Activated naive CD8-positive, alpha-beta T cell (primary cell): ENCODE data around the gene CLIC5.

Experiments
- H3K27ac Mint-ChIP-seq: one replicate; pipeline ENCODE4 v1.8.0; 2021; ENCODE audit warnings: mixed read lengths
- H3K27me3 Mint-ChIP-seq: one replicate; pipeline ENCODE4 v1.8.0; 2021; ENCODE audit warnings: mixed read lengths
- H3K36me3 Mint-ChIP-seq: one replicate; pipeline ENCODE4 v1.8.0; 2021; ENCODE audit warnings: mixed read lengths
- H3K4me1 Mint-ChIP-seq: one replicate; pipeline ENCODE4 v1.8.0; 2021; ENCODE audit warnings: low read depth, mixed read lengths
- H3K4me3 Mint-ChIP-seq: one replicate; pipeline ENCODE4 v1.8.0; 2021; ENCODE audit warnings: mild to moderate bottlenecking, mixed read lengths
- H3K9me3 Mint-ChIP-seq: one replicate; pipeline ENCODE4 v1.8.0; 2021; ENCODE audit warnings: low read depth, mixed read lengths

Gene CLIC5

GRCh38 chr6:46022106-46022948, 6.7 kb upstream of the CLIC5 start:
- H3K27ac Mint-ChIP-seq = no peak overlapping the region
- H3K36me3 Mint-ChIP-seq = no peaks in the 10 kb centered on the region
- H3K4me3 Mint-ChIP-seq = no peak overlapping the region
- H3K9me3 Mint-ChIP-seq = no peaks in the 10 kb centered on the region
- H3K27me3 Mint-ChIP-seq = peaks cover 3% of the 10 kb centered on the region
- H3K4me1 Mint-ChIP-seq = no peaks in the 10 kb centered on the region

GRCh38 chr6:46017726-46018125, 2.1 kb upstream of the CLIC5 start:
- Mint-ChIP-seq H3K4me1 (peaks cover 28% of the 10 kb centered on the region), H3K4me3 (no peak overlapping the region), H3K27me3 (peaks cover 6% of the 10 kb centered on the region), H3K27ac (no peak overlapping the region), H3K36me3 (no peaks in the 10 kb centered on the region), H3K9me3 (no peaks in the 10 kb centered on the region)

GRCh38 chr6:46016063-46016608, 476 bp upstream of the CLIC5 start:
- H3K4me3 Mint-ChIP-seq = peak overlapping the region; percentile 80
- no peaks in the 10 kb centered on the region for H3K9me3 Mint-ChIP-seq
- peaks cover 6% of the 10 kb centered on the region for H3K27me3 Mint-ChIP-seq
- H3K27ac Mint-ChIP-seq = no peak overlapping the region
- peaks cover 44% of the 10 kb centered on the region for H3K4me1 Mint-ChIP-seq
- H3K36me3 Mint-ChIP-seq = no peaks in the 10 kb centered on the region

- H3K27ac Mint-ChIP-seq = peak overlapping the region; percentile 84
- no peaks in the 10 kb centered on the region for H3K36me3 Mint-ChIP-seq
- peak overlapping the region; percentile 91 for H3K4me3 Mint-ChIP-seq
- no peaks in the 10 kb centered on the region for H3K9me3 Mint-ChIP-seq
- H3K27me3 Mint-ChIP-seq = peaks cover 6% of the 10 kb centered on the region
- peaks cover 59% of the 10 kb centered on the region for H3K4me1 Mint-ChIP-seq
Observed at GRCh38 chr6:46014511-46015118, 1.0 kb downstream of the CLIC5 start.

- H3K36me3 Mint-ChIP-seq = no peaks in the 10 kb centered on the region
- H3K27me3 Mint-ChIP-seq = peaks cover 6% of the 10 kb centered on the region
- peaks cover 62% of the 10 kb centered on the region for H3K4me1 Mint-ChIP-seq
- peak overlapping the region; percentile 91 for H3K4me3 Mint-ChIP-seq
- peak overlapping the region; percentile 84 for H3K27ac Mint-ChIP-seq
- no peaks in the 10 kb centered on the region for H3K9me3 Mint-ChIP-seq
Observed at GRCh38 chr6:46014046-46014445, 1.6 kb downstream of the CLIC5 start.

GRCh38 chr6:46013639-46014038, 2.0 kb downstream of the CLIC5 start:
- H3K27me3 Mint-ChIP-seq = peaks cover 5% of the 10 kb centered on the region
- peak overlapping the region; percentile 84 for H3K27ac Mint-ChIP-seq

GRCh38 chr6:46012834-46013233, 2.8 kb downstream of the CLIC5 start:
- Mint-ChIP-seq H3K27ac (peak overlapping the region; percentile 80), H3K4me3 (no peak overlapping the region), H3K27me3 (peaks cover 3% of the 10 kb centered on the region), H3K36me3 (no peaks in the 10 kb centered on the region), H3K4me1 (peaks cover 62% of the 10 kb centered on the region), H3K9me3 (no peaks in the 10 kb centered on the region)

More at GRCh38 chr6:46013639-46014038, 2.0 kb downstream of the CLIC5 start:
- Mint-ChIP-seq H3K9me3 (no peaks in the 10 kb centered on the region), H3K4me1 (peaks cover 62% of the 10 kb centered on the region), H3K36me3 (no peaks in the 10 kb centered on the region), H3K4me3 (peak overlapping the region; percentile 91)

GRCh38 chr6:46011188-46012085, 4.2 kb downstream of the CLIC5 start:
- peaks cover 58% of the 10 kb centered on the region for H3K4me1 Mint-ChIP-seq
- peak overlapping the region; percentile 46 for H3K4me3 Mint-ChIP-seq
- H3K27ac Mint-ChIP-seq = peak overlapping the region; percentile 88
- no peaks in the 10 kb centered on the region for H3K36me3 Mint-ChIP-seq
- H3K9me3 Mint-ChIP-seq = no peaks in the 10 kb centered on the region
- H3K27me3 Mint-ChIP-seq = no peaks in the 10 kb centered on the region

GRCh38 chr6:46010771-46011170, 4.9 kb downstream of the CLIC5 start:
- no peaks in the 10 kb centered on the region for H3K27me3 Mint-ChIP-seq
- peaks cover 56% of the 10 kb centered on the region for H3K4me1 Mint-ChIP-seq
- H3K36me3 Mint-ChIP-seq = no peaks in the 10 kb centered on the region
- H3K9me3 Mint-ChIP-seq = no peaks in the 10 kb centered on the region
- peak overlapping the region; percentile 46 for H3K4me3 Mint-ChIP-seq
- peak overlapping the region; percentile 88 for H3K27ac Mint-ChIP-seq

- Mint-ChIP-seq H3K4me1 (peaks cover 56% of the 10 kb centered on the region), H3K36me3 (no peaks in the 10 kb centered on the region), H3K9me3 (no peaks in the 10 kb centered on the region), H3K4me3 (no peak overlapping the region), H3K27me3 (no peaks in the 10 kb centered on the region), H3K27ac (no peak overlapping the region)
Observed at GRCh38 chr6:46010270-46010669, 5.4 kb downstream of the CLIC5 start.

- Mint-ChIP-seq H3K27me3 (no peaks in the 10 kb centered on the region), H3K36me3 (no peaks in the 10 kb centered on the region)
Observed at GRCh38 chr6:46002264-46002663, 13.4 kb downstream of the CLIC5 start.

GRCh38 chr6:46000905-46001304, 14.8 kb downstream of the CLIC5 start:
- H3K9me3 Mint-ChIP-seq = no peaks in the 10 kb centered on the region
- no peak overlapping the region for H3K27ac Mint-ChIP-seq
- H3K36me3 Mint-ChIP-seq = no peaks in the 10 kb centered on the region
- H3K27me3 Mint-ChIP-seq = no peaks in the 10 kb centered on the region
- no peaks in the 10 kb centered on the region for H3K4me1 Mint-ChIP-seq
- no peak overlapping the region for H3K4me3 Mint-ChIP-seq

More at GRCh38 chr6:46002264-46002663, 13.4 kb downstream of the CLIC5 start:
- Mint-ChIP-seq H3K27ac (no peak overlapping the region), H3K4me3 (no peak overlapping the region), H3K9me3 (no peaks in the 10 kb centered on the region), H3K4me1 (no peaks in the 10 kb centered on the region)

- Mint-ChIP-seq H3K9me3 (no peaks in the 10 kb centered on the region), H3K36me3 (peaks cover 2% of the 10 kb centered on the region), H3K27me3 (no peaks in the 10 kb centered on the region), H3K4me1 (no peaks in the 10 kb centered on the region), H3K27ac (no peak overlapping the region), H3K4me3 (no peak overlapping the region)
Observed at GRCh38 chr6:45998524-45998923, 17.1 kb downstream of the CLIC5 start.

GRCh38 chr6:45997875-45998506, 17.7 kb downstream of the CLIC5 start:
- H3K4me3 Mint-ChIP-seq = no peak overlapping the region
- no peaks in the 10 kb centered on the region for H3K4me1 Mint-ChIP-seq
- peaks cover 2% of the 10 kb centered on the region for H3K36me3 Mint-ChIP-seq
- H3K27me3 Mint-ChIP-seq = no peaks in the 10 kb centered on the region
- no peak overlapping the region for H3K27ac Mint-ChIP-seq
- no peaks in the 10 kb centered on the region for H3K9me3 Mint-ChIP-seq
